ENCODE data around the gene MRPS33. TPM values are rescaled to one million over a fixed set of nuclear protein-coding genes. Genes with fewer than 3 reads are reported as not detected.

The MRPS33 gene
- total and polyA plus RNA-seq, 12 donors = 71.7 to 151 (median 128) TPM

DNA sequence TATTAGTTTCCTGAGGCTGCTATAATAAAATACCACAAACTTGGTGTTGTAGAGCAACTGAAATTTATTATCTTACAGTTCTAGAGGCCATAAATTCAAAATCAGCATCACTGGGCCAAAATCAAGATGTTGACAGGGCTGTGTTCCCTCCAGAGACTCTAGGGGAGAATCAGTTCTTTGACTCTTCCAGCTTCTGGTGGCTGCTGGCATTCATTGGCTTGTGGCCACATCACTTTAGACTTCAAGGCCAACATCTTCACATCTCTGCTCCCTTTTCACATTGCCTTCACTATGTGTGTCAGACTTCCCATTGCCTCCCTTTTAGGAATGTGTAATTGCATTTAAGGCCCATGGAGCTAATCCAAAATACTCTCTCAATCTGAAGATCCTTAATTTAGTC lies 1.6 kb upstream of the MRPS33 start:
- ATAC-seq = no peak
- intact Hi-C loops (cut with DNase I) = loop anchor here in 7 of 10 donors (5.0 to 10.0 kb wide), 8 partner anchors 92 to 636 kb away; partner anchors contain the start of genes ADCK2 (in 4 of the 7), BRAF (in 2 of the 7), MKRN1 (in 2 of the 7) and NDUFB2 (in 1 of the 7)
- Histone ChIP-seq H3K36me3 (no peaks in the 10 kb centered on the region), H3K4me1 (peaks cover 0 to 21% (median 14%) of the 10 kb centered on the region in 9 donors), H3K27ac (no peak overlapping the region), H3K9me3 (peaks cover 0 to 8% (median 0%) of the 10 kb centered on the region in 11 donors), H3K27me3 (peaks cover 0 to 39% (median 0%) of the 10 kb centered on the region in 7 donors), H3K4me3 (no peak overlapping the region)
- TF ChIP-seq, protein P1, sequence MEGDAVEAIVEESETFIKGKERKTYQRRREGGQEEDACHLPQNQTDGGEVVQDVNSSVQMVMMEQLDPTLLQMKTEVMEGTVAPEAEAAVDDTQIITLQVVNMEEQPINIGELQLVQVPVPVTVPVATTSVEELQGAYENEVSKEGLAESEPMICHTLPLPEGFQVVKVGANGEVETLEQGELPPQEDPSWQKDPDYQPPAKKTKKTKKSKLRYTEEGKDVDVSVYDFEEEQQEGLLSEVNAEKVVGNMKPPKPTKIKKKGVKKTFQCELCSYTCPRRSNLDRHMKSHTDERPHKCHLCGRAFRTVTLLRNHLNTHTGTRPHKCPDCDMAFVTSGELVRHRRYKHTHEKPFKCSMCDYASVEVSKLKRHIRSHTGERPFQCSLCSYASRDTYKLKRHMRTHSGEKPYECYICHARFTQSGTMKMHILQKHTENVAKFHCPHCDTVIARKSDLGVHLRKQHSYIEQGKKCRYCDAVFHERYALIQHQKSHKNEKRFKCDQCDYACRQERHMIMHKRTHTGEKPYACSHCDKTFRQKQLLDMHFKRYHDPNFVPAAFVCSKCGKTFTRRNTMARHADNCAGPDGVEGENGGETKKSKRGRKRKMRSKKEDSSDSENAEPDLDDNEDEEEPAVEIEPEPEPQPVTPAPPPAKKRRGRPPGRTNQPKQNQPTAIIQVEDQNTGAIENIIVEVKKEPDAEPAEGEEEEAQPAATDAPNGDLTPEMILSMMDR (IDR thresholded peaks at IDR 0.05) = no peak
- DNase-seq = no peak

DNA sequence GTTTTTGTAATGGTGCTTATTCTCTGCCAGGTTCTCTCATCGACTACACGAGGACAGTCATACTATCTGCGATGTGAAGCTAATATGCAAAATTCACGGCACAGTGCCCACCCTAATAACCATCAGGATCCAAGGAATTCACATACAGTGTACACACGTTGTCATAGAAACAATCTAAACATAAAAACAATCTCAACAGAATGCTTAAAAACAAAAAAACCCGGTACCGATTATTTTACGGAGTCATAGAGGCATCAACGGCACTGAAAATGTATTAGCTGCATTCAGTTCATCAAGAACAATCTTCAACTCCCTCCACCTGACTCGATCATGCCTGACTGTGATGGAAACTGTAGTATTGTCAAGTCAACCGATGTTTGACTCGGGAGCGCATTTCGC lies 628 bp downstream of the MRPS33 start:
- peaks cover 0 to 21% (median 14%) of the 10 kb centered on the region in 9 donors for H3K4me1 ChIP-seq
- no peak for DNase-seq
- H3K4me3 ChIP-seq = peak overlapping the region; percentile 56 to 82 (median 70)
- peaks cover 0 to 8% (median 0%) of the 10 kb centered on the region in 11 donors for H3K9me3 ChIP-seq
- peak overlapping the region; percentile 74 to 95 (median 92) for H3K27ac ChIP-seq
- peak in 2 of 8 donors; percentile 4 to 6 for ATAC-seq
- 2 to 3% methylated on average over 14 of the region's 14 CpGs for WGBS, 2 donors
- intact Hi-C loops (cut with DNase I) = loop anchor here in 9 of 10 donors (1.0 to 10.0 kb wide), 11 partner anchors 87 to 631 kb away; partner anchors contain the start of genes ADCK2 (in 4 of the 9), BRAF (in 3 of the 9), MKRN1 (in 2 of the 9) and NDUFB2 (in 1 of the 9)
- TF ChIP-seq, protein P1 (IDR thresholded peaks at IDR 0.05) = no peak
- H3K27me3 ChIP-seq = peaks cover 0 to 32% (median 0%) of the 10 kb centered on the region in 7 donors
- H3K36me3 ChIP-seq = peaks cover 0 to 17% (median 4%) of the 10 kb centered on the region in 9 donors

DNA sequence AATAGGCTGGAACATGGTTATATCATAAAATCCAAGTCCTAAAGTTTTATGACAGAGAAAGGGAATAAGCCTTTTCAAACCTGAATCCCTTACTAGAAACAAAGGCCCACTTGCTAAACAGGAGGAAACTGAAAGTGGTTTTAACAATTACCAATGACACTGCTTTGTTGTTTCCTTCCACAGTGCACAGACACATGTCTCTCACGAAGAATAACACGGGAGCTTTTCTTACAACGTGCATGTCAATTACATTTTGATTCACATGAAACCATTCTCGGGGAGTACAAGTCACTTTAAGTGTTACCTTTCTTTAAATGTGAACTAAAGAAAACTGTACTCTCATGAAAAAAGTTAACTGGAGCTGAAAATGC lies 1.4 kb downstream of the MRPS33 start:
- no peak for ATAC-seq
- TF ChIP-seq, protein P1 (IDR thresholded peaks at IDR 0.05) = no peak
- peaks cover 0 to 24% (median 0%) of the 10 kb centered on the region in 7 donors for H3K27me3 ChIP-seq
- intact Hi-C loops (cut with DNase I) = loop anchor here in 9 of 10 donors (2.0 to 10.0 kb wide), 11 partner anchors 86 to 631 kb away; partner anchors contain the start of genes ADCK2 (in 4 of the 9), BRAF (in 3 of the 9), MKRN1 (in 2 of the 9) and NDUFB2 (in 1 of the 9)
- H3K4me3 ChIP-seq = peak overlapping the region in 1 of 10 donors; percentile 80
- WGBS, 2 donors = 71 to 80% methylated on average over 4 of the region's 4 CpGs
- H3K4me1 ChIP-seq = peaks cover 0 to 21% (median 14%) of the 10 kb centered on the region in 9 donors
- H3K36me3 ChIP-seq = peaks cover 0 to 25% (median 4%) of the 10 kb centered on the region in 9 donors
- H3K27ac ChIP-seq = no peak overlapping the region
- DNase-seq = no peak
- peaks cover 0 to 8% (median 0%) of the 10 kb centered on the region in 11 donors for H3K9me3 ChIP-seq

DNA sequence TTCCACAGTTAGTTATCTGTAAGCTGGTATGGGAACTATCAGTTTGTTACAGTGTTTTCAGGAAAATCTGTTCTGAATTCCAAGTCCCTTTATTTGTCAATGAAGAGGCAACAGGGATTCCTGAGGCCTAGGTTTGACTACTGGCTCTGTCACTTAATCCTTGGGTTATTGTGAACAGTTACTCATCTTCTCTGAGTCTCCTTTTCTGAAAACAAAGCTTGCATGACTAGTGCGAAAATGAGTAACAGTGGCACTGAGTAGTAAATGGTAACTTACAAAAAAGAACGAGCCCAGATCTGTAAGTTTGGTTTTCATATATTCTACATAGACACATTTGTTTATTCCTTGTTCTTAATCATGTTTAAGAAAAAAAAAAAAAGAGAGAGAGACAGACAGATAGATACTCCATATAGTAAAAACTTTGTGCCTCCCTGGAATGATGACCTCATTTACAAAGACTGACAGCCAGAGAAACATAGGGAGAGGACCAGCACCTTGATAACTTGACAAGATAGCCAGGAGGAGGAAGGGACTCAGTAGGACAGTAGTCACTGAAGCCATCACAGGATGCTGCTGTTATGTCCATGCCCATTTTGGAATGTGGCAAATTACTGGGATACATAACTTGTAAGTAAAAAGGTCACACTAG lies 1.9 kb downstream of the MRPS33 start:
- H3K36me3 ChIP-seq = peaks cover 0 to 30% (median 4%) of the 10 kb centered on the region in 9 donors
- H3K9me3 ChIP-seq = peaks cover 0 to 8% (median 0%) of the 10 kb centered on the region in 11 donors
- WGBS, 2 donors = 88 to 95% methylated on average over 2 of the region's 2 CpGs
- DNase-seq = no peak
- H3K27me3 ChIP-seq = peaks cover 0 to 19% (median 0%) of the 10 kb centered on the region in 7 donors
- TF ChIP-seq, protein P1 (IDR thresholded peaks at IDR 0.05) = no peak
- no peak overlapping the region for H3K27ac ChIP-seq
- peaks cover 0 to 21% (median 14%) of the 10 kb centered on the region in 9 donors for H3K4me1 ChIP-seq
- no peak overlapping the region for H3K4me3 ChIP-seq
- intact Hi-C loops (cut with DNase I) = loop anchor here in 9 of 10 donors (1.0 to 10.0 kb wide), 12 partner anchors 86 to 632 kb away; partner anchors contain the start of genes ADCK2 (in 4 of the 9), BRAF (in 3 of the 9), MKRN1 (in 2 of the 9) and NDUFB2 (in 1 of the 9)
- ATAC-seq = no peak
